ENCODE data around the gene MYLK.

The MYLK gene

DNA sequence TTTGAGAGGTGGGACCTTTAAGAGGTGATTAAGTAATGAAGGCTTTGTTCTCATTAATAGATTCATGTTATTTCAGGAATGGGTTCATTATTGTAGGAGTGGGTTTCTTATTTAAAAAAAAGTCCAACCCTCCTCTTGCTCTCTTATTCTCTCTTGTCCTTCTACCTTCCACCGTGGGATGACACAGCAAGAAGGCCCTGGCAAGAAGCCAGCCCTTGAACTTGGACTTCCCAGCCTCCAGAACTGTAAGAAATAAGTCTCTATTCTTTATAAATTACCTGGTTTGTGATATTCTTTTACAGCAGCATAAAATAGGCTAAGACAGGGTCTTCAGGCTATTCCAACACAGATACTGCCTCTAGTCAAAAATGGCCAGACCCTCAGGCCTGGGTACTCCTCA lies 62.2 kb downstream of the MYLK start:
- no peak for DNase-seq (ENCODE audit: low read depth in 3 of 3, low spot score in 1 of 3)

DNA sequence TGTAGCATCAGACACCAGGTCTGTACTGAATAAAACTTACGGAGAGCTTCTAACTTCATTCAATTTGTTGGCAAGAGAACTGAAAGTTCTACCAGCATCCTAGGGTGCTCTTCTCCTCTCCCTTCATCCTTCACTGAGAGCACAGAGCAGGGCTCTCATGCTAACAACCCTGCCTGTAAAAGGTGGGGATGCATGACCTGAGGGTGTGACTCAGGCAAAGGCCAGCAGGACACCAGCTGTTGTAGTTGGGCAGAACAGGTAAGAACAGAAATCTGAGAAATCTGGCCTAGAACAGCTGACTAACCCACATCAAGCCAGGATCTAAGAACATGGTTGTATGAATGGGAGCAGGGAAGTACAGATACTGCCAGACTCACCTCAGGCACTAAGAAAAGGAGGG lies 64.2 kb downstream of the MYLK start:
- no peak for DNase-seq (ENCODE audit: low read depth in 3 of 3, low spot score in 1 of 3)

DNA sequence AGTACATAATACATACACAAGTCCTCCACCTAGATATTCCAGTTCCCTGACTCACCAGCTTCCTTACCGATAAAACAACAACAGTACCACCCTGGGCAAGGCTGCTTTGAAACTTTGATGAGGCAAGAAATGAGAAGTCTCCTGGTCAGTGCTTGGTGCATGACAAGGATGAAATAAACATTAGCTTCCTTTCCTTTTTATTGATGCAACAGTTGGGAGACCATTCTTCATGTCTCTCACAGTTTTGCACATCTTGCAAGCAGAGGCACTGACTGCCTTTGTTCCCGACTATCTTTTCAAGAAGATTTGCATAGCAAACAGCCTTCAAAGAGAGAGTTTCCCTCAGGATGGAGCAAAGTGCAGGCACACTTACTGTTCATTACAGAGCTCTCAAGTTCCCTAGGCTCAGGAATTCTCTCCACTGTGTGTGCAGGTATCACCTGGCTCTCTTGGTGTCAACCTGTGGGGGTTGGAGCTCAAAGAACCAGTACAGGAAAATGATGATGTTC lies 65.2 kb downstream of the MYLK start:
- DNase-seq (ENCODE audit: low read depth in 3 of 3, low spot score in 1 of 3), result no peak

DNA sequence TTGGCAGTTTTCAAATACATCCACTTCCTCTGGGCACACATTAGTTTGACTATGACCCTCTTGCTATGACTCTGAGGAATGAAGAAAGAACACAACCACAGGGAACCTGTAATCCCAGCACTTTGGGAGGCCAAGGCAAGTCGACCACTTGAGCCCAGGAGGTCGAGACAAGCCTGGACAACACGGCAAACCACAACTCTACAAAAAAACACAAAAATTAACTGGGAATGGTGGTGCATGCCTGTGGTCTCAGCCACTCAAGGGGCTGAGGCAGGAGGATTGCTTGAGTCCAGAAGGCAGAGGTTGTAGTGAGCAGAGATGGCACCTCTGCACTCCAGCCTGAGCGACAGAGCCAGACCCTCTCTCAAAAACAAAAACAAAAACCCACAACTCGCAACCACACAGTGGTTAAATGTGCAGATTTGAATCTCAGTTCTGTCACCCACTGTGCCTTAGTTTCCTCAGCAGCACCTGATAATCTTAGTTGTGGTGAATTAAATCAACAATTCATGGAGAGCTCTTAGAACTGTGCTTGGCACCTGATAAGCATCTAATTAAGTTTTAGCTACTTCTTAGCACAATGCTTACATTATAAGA lies 65.7 kb downstream of the MYLK start:
- DNase-seq (ENCODE audit: low read depth in 3 of 3, low spot score in 1 of 3), result no peak

DNA sequence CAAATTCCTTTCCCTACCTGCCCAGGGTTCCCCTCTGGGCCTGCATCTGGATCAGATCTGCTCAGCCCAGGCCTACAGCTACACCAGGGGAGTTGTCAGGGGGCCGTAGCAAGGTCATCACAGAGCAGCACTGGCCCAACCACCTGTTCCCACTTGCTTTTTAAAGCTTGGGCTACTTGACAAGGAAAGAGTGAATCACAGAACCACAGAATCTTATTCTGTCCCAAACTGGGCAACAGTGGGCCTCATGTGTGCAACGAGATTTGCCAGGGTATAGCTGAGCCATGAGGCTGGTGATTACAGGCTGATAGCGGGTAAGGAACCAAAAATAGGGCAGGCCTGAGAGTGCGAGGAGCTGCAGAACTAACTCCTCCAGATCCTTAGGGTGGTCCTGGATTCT lies 66.7 kb downstream of the MYLK start:
- DNase-seq (ENCODE audit: low read depth in 3 of 3, low spot score in 1 of 3), result no peak

DNA sequence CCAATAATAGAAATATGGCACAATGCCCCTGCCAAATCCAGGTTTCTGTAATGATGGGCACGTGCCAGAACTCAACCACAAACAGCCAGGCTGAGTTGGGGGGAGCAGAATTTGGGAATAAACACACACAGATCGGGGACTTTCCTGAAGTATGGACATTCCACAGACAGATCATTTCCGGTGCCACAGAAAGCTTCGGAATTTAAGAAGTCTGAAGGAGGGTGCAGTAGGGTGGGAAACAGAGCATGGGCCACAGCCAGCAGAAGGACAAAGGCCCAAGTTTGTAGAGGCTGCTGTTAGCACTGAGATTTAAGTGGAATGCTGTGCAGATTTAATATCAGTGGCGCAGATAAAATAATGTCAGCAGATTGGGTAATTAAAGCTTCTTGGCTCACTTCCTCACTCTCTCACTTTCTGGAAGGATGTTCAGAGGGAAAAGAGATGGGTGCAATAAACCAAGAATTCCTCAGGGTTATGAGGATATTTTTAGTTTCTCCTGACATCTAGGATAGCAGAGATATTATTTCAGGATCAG lies 67.4 kb downstream of the MYLK start:
- DNase-seq (ENCODE audit: low read depth in 3 of 3, low spot score in 1 of 3), result no peak

DNA sequence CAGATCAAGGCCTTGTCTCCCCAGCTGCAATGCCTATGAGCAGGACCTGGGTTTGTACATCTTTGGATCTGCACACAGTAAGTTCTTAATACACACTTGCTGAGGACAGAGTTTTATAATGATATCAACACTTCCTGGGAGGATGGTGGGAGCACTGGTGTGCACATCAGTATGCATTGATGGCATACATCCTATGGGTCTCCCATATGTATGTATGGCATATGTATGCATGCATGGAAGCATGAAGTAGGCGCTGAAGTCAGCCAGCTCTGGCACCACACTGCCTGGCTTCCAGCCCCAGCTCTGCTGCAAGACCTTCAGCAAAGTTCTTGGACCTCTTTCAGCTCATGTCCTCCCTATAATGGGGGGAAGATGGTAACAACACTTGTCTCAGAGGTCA lies 68.2 kb downstream of the MYLK start:
- no peak for DNase-seq (ENCODE audit: low read depth in 3 of 3, low spot score in 1 of 3)

DNA sequence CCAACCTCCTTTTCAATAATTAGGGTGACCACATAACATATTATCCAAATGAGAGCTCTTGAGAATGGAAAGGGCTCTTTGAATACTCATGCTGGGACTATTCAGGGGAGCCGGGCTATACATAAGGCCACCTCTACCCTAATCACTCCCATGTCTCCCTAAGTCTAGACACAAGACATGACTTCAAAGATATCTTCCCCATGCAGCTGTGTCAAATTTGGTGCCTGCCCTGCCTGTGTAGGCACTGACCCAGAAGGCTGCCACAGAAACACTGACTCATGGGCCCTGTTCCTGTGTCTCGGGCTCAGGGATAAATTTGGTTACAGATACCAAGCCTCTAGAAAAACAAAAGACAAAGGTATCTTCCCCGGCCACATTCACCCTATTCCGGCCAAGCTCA lies 70.3 kb downstream of the MYLK start:
- DNase-seq (ENCODE audit: low read depth in 3 of 3, low spot score in 1 of 3), result no peak

DNA sequence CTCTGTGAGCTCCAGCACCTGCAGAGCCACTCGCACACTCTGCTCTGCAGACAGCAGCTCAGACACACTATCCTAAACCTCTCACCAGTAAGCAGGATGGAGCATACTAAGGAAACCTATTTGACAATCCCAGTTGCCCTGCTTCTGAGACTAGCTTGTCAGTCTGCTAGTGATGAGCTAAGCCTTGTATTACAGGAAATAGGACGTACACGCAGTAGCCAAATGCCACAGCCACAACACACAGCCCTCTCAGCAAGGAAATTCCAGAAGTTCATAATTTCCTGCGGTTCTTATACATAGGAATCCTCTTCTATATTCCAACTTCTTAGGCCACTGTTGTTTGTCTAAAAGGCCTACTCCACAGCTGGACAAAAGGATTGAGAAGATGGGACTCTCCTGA lies 74.5 kb downstream of the MYLK start:
- DNase-seq (ENCODE audit: low read depth in 3 of 3, low spot score in 1 of 3), result no peak

DNA sequence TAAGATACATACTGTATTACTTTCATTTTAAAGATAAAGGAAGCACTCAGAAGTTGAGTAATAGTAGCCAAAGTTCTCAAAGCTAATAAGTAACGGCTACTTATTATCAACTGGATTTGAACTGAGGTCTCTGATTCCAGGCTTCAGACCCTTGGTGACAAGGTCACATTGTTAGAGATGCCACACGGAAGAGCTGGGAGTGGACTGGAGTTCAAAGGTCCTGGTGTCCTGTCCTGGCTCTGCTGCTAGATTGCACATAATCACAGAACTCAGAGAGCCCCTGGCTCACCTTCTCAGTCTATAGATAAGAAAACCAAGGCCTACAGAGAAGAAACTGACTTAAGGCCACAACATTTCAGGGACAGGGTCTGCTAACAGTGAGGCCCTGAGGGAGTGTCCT lies 75.3 kb downstream of the MYLK start:
- no peak for DNase-seq (ENCODE audit: low read depth in 3 of 3, low spot score in 1 of 3)

DNA sequence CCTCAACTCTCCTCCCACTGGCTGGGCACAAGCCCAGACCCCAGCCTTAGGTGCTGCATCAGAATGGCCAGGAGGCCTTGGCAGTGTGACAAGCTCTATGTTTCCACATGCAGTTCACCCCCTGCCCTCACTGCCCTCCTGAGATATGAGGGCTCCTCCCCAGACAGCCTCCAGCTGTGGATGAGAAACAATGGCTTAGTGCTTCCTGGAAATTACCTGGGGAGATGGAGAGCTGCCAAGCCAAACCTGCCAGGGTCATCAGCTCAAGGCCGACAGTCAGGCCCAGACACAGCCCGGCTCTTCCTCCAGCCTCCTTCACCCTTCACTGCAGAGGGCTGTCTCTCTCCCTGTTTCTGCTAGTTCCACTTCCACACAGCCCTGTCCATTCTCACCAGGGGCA lies 76.3 kb downstream of the MYLK start:
- DNase-seq (ENCODE audit: low read depth in 3 of 3, low spot score in 1 of 3), result no peak

DNA sequence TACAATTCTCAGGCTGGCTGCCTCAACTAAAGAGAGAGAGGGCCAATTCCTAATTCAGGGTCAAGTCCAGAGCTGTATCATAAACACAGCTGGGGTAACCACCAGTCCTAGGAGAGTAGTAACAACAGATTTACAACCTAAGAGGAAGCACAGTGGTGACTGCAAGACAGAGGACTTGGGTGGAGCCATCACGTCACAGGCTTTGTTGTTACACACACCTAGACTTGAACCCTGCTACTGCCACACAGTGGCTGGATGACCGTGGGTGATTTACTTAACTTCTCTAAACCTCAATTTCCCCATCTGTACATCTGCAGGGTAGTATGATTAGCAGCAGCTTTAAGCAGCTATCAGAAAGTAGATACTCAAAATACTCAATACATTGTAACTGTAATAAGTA lies 78.6 kb downstream of the MYLK start:
- no peak for DNase-seq (ENCODE audit: low read depth in 3 of 3, low spot score in 1 of 3)

DNA sequence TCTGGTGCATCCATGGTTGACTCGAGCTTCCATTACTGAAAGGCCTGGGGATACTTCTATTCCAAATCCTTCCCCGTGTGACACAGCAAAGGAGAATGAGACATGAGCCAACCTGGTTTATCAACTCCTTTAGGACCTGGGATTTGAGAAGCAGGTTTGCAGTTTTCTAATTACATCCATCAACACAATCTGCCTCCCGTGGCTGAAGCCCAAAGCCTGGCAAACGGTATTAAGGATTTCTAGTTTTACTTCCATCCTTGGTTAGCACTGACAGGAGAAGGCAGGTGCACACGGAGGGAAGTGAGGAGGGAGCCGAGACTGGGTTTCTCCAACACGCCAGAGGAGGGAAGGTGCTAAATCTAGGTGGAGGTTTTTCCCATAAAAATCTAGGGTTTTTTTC lies 79.0 kb downstream of the MYLK start:
- no peak for DNase-seq (ENCODE audit: low read depth in 3 of 3, low spot score in 1 of 3)

DNA sequence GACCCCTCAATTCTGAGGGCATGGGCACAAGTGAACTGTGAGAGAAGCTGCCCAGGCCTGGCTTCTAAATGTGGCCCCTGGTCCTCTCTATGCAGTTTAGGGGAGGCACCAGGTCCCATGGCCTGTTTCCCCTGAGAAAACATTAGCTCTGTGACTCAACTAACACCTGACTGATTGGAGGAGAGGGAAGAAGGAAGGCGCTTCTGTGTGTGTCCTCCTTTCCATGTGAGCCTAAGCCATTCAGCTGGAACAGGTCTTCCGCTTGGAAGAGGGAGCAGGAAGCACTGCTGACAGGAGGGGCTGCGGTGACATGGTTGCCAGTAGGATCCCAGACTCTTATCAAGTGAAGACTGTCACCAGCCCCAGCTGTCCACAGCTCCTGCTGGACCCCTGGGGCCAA lies 79.5 kb downstream of the MYLK start:
- DNase-seq (ENCODE audit: low read depth in 3 of 3, low spot score in 1 of 3), result no peak

DNA sequence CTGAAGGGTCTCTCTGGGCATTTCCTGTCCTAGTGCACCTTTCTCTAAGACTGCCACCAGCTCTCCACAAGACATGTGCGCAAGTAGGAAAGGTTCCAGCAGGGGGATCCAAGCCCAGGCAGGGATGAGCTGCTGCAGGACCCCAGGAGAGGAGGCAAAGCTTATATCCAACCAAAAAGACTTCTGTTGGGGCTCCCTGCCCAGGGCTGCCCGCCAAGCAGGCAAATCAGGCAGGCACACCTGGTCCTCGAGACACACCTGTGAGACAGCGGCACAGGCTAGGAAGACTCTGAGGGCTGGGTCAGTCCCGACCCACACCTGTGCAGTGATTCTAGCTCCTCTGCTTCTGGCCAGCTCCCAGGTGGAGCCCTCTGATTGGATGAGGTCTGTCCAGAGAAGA lies 80.6 kb downstream of the MYLK start:
- no peak for DNase-seq (ENCODE audit: low read depth in 3 of 3, low spot score in 1 of 3)

DNA sequence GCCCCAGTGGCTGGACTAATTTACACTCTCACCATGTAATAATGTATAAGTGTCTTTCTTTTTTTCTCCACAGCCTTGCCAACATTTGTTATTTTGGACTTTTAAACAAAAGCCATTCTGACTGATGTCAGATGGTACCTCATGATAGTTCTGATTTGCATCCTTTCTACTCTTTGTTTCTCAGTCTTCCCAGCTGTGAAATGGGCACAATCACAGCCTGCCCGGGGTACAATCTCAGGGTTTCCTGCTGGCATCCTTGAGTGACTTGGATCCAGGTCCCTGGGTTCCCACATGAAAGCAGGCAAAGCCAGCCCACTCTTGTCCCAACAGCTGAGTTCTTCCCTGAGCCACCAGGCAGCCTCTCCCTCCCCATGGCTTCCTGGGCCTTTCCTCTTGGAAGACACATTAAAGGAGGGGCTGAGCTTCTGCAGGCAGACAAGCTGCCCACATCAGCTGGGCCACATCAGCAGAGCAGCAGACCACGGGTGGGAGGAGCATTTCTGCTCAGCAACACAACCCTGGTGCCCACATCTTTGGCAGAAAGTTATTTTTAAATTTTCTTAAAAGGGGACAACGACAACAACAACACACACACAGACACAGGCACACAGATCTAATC lies 82.0 kb downstream of the MYLK start:
- no peak for DNase-seq (ENCODE audit: low read depth in 3 of 3, low spot score in 1 of 3)

DNA sequence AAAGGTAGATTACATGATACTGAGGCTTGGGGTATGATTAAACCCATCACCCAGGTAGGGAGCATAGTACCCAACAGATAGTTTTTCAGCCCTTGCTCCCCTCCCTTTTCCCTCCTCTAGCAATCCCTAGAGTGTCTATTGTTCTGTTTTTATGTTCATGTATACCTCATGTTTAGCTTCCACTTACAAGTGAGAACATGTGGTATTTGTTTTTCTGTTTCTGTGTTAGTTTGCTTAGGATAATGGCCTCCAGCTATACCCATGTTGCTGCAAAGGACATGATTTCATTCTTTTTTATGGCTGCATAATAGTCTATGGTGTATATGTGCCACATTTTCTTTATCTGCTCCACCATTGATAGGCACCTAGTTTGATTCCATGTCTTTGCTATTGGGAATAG lies 82.7 kb downstream of the MYLK start:
- DNase-seq (ENCODE audit: low read depth in 3 of 3, low spot score in 1 of 3), result no peak

DNA sequence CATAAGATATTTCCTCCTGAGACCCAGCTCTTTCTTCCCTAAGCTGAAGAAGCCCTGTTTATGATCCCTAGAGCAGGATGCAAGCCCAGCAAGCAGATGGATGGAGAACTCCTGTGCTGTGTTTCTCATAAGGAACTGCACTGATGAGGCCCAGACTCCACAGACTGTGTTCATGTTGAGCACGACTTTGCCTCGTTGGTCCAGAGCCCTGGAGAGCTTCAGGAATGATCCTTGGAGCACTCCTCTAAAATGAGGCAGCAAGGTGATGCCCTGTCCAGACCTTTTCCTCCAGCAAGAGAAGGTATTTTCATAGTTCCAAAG lies 83.8 kb downstream of the MYLK start:
- no peak for DNase-seq (ENCODE audit: low read depth in 3 of 3, low spot score in 1 of 3)

DNA sequence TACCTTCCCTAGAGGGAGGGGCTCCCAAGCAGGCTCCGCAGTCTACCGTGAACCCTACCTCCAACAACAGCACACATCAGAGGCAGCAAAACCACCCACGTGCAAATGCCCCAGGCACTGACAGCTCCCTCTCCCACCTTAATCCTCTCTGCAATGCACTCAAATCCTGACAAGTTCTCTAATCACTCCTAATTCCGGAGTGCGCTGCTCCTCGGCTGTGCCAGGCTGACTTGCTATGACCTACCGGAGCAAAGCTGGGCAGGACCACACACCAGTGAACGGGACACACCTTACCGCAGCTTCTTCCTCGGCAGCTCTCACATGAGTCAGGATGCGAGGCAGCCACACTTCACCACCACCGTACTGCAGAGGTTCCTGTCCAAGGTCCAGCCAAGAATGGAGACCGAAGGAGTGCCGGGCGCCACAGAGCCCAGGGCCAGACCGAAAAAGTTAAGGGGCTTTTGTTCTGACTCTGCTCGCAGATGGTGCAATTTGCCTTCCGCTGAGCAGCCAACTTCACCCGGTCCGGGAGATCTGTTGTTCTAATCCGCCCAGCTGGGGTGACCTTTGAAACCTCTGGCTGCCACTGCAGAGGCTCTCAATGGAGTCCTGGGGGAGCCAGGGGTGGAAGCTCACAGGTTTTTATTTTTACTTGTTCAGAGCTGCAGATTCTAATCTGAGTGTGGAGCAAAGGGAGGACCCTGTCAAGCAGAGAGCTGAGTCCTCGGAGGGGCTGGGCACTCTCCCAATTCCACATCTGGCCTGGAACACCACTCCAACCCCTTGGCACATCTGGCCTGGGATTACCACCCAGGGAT lies 84.4 kb downstream of the MYLK start:
- DNase-seq (ENCODE audit: low read depth in 3 of 3, low spot score in 1 of 3), result no peak

DNA sequence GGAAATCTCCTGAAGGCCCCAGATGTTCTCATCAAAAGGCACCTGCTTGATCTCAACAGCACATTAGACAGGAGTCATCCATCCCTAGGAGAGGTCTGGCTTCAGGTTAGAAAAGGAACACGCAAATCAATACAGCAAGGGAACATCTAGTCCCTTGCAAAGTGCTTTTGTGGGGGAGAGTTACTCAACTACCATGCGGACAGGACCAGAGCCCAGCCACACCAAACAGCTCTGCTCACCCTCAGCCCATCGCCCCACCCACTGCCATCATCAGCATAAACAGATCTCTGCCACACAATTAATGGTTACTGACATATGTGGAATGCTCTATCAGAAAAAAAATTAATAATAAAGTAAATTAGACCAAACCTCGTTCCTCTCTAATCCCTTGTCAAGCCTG lies 85.6 kb downstream of the MYLK start:
- DNase-seq (ENCODE audit: low read depth in 3 of 3, low spot score in 1 of 3), result no peak

DNA sequence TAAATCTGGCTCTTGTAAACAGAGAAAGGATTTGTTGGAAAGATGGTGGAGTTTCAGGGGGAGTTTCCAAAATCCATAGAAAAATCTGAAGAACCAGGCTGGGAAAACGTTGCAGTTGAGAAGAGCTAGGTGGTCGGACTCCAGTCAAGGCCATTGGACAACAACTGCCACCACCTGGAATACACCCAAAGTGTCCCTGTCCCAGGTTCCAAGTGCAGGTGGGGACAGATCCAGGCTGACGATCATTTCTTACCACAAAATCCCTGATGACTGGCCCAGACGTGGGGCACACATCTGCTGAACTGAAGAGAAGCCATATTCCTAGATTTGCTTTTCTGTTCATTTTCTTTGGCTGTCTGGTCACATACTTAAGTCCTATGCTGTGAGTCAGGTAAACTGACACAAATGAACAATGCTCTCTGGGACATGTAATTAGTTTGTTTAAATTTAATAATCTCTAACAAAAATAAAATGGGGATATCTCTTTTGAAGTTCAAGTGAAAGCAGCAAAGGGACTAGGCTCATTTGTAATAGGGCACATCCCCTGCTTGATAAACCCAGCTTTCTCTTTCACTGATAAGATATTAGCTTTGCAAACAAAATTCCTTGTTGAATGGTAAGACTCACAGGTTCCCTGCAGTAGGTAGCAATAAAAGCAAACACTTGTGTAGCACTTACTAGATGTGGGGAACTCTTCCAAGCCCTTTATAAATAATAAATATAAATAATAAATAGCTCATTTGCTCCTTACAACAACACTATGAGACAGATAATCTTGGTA lies 88.5 kb downstream of the MYLK start:
- no peak for DNase-seq (ENCODE audit: low read depth in 3 of 3, low spot score in 1 of 3)

DNA sequence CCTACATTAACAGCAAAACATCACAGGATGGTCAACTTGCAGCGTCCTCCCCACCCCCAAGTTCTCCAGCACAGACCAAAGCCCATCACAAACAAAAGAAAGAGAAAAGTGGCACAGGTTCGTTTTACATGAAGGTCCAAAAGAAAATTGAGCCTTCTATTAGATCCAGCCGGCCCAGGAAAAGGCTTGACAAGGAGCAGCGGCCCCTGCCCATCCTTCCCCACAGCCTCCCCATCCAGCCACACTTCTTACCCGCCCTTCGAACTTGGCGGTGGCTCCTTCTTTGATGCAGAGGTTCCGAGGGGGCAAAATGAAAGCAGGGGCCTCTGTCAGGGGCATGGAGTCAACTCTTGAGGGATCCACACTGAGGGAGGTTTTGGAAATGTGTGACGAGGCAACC lies 90.7 kb downstream of the MYLK start:
- no peak for DNase-seq (ENCODE audit: low read depth in 3 of 3, low spot score in 1 of 3)
